ENCODE measurements around the gene FOXB2.
"Not testable (repeated sequence)": the region's sequence is repeated elsewhere in the genome, so short reads cannot be mapped to it uniquely, and the experiment has no call there.

Gene FOXB2

GRCh38 chr9:77019236-77019925 lies at the start of gene FOXB2:
TSS of gene FOXB2 (plus strand) at chr9:77019655. CDS start at chr9:77019655, 0 bp downstream.
- DNase-seq (ENCODE audit: low spot score): no peak

GRCh38 chr9:76969716-76970115 lies 49.7 kb upstream of the FOXB2 start:
- DNase-seq (ENCODE audit: low spot score): no peak

GRCh38 chr9:76978831-76979230 lies 40.6 kb upstream of the FOXB2 start:
- not testable (repeated sequence) for DNase-seq (ENCODE audit: low spot score)

GRCh38 chr9:76980566-76980965 lies 38.9 kb upstream of the FOXB2 start:
- no peak for DNase-seq (ENCODE audit: low spot score)

GRCh38 chr9:76984486-76984885 lies 35.0 kb upstream of the FOXB2 start:
- no peak for DNase-seq (ENCODE audit: low spot score)

- DNase-seq (ENCODE audit: low spot score): no peak
These were observed 33.9 kb upstream of the FOXB2 start for GRCh38 chr9:76985581-76985980.

- DNase-seq (ENCODE audit: low spot score): peak; percentile 65
These were observed 31.8 kb upstream of the FOXB2 start for GRCh38 chr9:76987594-76988200.

- no peak for DNase-seq (ENCODE audit: low spot score)
These were observed 30.5 kb upstream of the FOXB2 start for GRCh38 chr9:76988941-76989340.

- peak; percentile 35 for DNase-seq (ENCODE audit: low spot score)
These were observed 30.0 kb upstream of the FOXB2 start for GRCh38 chr9:76989501-76989900.

GRCh38 chr9:76996700-76997099 lies 22.8 kb upstream of the FOXB2 start:
- no peak for DNase-seq (ENCODE audit: low spot score)

GRCh38 chr9:76999261-76999660 lies 20.2 kb upstream of the FOXB2 start:
- DNase-seq (ENCODE audit: low spot score): no peak

- no peak for DNase-seq (ENCODE audit: low spot score)
These were observed 19.1 kb upstream of the FOXB2 start for GRCh38 chr9:77000330-77000729.

- DNase-seq (ENCODE audit: low spot score): no peak
These were observed 16.1 kb upstream of the FOXB2 start for GRCh38 chr9:77003366-77003765.

GRCh38 chr9:77005216-77005615 lies 14.2 kb upstream of the FOXB2 start:
- DNase-seq (ENCODE audit: low spot score): no peak

- no peak for DNase-seq (ENCODE audit: low spot score)
These were observed 8.9 kb upstream of the FOXB2 start for GRCh38 chr9:77010527-77010926.

- peak; percentile 56 for DNase-seq (ENCODE audit: low spot score)
These were observed 7.3 kb upstream of the FOXB2 start for GRCh38 chr9:77011973-77012821.

- no peak for DNase-seq (ENCODE audit: low spot score)
These were observed 6.1 kb upstream of the FOXB2 start for GRCh38 chr9:77013206-77013931.

- DNase-seq (ENCODE audit: low spot score): no peak
These were observed 5.4 kb upstream of the FOXB2 start for GRCh38 chr9:77013932-77014596.

- DNase-seq (ENCODE audit: low spot score): no peak
These were observed 4.7 kb upstream of the FOXB2 start for GRCh38 chr9:77014597-77015263.

- DNase-seq (ENCODE audit: low spot score): no peak
These were observed 4.0 kb upstream of the FOXB2 start for GRCh38 chr9:77015327-77016048.
